ENCODE results near the gene BHLHA15.
"Not testable (repeated sequence)": the region's sequence is repeated elsewhere in the genome, so short reads cannot be mapped to it uniquely, and the experiment has no call there.

The BHLHA15 gene

DNA sequence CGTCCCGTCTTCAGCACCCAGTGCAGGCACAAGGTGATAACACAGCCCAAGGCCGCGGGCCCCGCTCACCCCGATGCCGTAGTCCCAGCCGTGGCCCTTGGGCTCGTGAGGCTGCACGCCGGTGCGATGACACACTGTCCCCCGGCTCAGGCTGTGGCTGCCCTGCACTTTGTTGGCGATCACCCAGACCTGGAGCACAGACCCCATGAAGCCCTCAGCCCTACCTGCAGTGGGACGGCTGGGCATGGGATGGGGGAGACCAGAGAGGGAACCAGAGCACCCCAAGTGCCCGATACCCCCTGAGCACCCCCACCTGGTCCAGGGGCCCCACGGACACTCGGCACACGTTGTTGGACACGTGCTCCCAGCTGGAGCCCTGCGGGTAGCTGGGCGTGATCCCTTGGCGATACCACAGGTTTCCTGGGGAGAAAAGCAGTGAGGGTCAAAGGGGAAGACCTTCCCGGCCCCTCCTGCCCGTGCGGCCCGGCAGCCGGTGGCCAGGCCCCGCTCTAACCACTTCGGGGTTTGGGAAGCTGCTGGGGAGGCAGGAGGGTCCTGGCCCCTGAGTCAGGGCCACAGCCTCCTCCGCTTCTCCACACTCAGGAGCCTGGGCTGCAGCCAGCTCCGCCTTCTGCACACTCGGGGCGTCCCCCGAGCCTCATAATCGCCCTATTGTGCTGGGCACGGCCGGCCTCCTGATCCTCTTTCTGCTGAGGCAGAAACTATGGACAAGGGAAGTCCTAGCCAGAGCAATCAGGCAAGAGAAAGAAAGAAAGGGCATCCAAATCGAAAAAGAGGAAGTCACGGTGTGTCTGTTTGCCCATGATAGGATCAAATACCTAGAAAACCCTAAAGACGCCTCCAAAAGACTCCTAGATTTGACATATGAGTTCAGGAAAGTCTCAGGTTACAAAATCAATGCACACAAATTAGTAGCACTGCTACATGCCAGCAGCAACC lies 6.7 kb downstream of the BHLHA15 start:
- Histone ChIP-seq H3K27me3 (ENCODE audit: insufficient read depth, poor library complexity, severe bottlenecking) (no peaks in the 10 kb centered on the region), H3K27ac (replicated peaks) (no peak overlapping the region), H3K4me3 (replicated peaks; ENCODE audit: insufficient read depth, low read length) (no peak overlapping the region)
- TF ChIP-seq POLR2AphosphoS5 (IDR thresholded peaks at IDR 0.05; ENCODE audit: low read depth): no peak
- TF ChIP-seq SPI1 (IDR thresholded peaks at IDR 0.05; ENCODE audit: borderline replicate concordance, low read depth): peak; percentile 97
- TF ChIP-seq, protein P1, sequence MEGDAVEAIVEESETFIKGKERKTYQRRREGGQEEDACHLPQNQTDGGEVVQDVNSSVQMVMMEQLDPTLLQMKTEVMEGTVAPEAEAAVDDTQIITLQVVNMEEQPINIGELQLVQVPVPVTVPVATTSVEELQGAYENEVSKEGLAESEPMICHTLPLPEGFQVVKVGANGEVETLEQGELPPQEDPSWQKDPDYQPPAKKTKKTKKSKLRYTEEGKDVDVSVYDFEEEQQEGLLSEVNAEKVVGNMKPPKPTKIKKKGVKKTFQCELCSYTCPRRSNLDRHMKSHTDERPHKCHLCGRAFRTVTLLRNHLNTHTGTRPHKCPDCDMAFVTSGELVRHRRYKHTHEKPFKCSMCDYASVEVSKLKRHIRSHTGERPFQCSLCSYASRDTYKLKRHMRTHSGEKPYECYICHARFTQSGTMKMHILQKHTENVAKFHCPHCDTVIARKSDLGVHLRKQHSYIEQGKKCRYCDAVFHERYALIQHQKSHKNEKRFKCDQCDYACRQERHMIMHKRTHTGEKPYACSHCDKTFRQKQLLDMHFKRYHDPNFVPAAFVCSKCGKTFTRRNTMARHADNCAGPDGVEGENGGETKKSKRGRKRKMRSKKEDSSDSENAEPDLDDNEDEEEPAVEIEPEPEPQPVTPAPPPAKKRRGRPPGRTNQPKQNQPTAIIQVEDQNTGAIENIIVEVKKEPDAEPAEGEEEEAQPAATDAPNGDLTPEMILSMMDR (IDR thresholded peaks at IDR 0.05; ENCODE audit: insufficient read depth, low read length): no peak
- no peak for TF ChIP-seq GABPA (IDR thresholded peaks at IDR 0.05; ENCODE audit: low read depth)
- no peak for TF ChIP-seq REST (IDR thresholded peaks at IDR 0.05; ENCODE audit: insufficient replicate concordance, low read depth)
- peak in 1 of 2 experiments; percentile 50 for DNase-seq (ENCODE audit: low read depth in 1 of 2, low spot score in 1 of 2)

- H3K4me3 ChIP-seq (replicated peaks; ENCODE audit: insufficient read depth, low read length); DNase-seq (ENCODE audit: low read depth in 1 of 2, low spot score in 1 of 2); H3K27me3 ChIP-seq (ENCODE audit: insufficient read depth, poor library complexity, severe bottlenecking); H3K27ac ChIP-seq (replicated peaks): not testable (repeated sequence)
Observed at GRCh38 chr7:98219382-98219781, 8.1 kb downstream of the BHLHA15 start.

GRCh38 chr7:98221611-98222532 lies 10.6 kb downstream of the BHLHA15 start:
- TF ChIP-seq REST (IDR thresholded peaks at IDR 0.05; ENCODE audit: insufficient replicate concordance, low read depth) (no peak), SPI1 (IDR thresholded peaks at IDR 0.05; ENCODE audit: borderline replicate concordance, low read depth) (no peak), POLR2AphosphoS5 (IDR thresholded peaks at IDR 0.05; ENCODE audit: low read depth) (no peak), GABPA (IDR thresholded peaks at IDR 0.05; ENCODE audit: low read depth) (no peak)
- TF ChIP-seq, protein P1 (IDR thresholded peaks at IDR 0.05; ENCODE audit: insufficient read depth, low read length): no peak
- DNase-seq (ENCODE audit: low read depth in 1 of 2, low spot score in 1 of 2): no peak
- Histone ChIP-seq H3K27me3 (ENCODE audit: insufficient read depth, poor library complexity, severe bottlenecking) (no peaks in the 10 kb centered on the region), H3K4me3 (replicated peaks; ENCODE audit: insufficient read depth, low read length) (no peak overlapping the region), H3K27ac (replicated peaks) (no peak overlapping the region)

Data from HL-60 (cell line).